ENCODE results near the gene ZNRD2. TPM values are rescaled to one million over a fixed set of nuclear protein-coding genes. Genes with fewer than 3 reads are reported as not detected.
A peak's percentile ranks its signal among the peaks of the same experiment; 100 is the strongest.

The ZNRD2 gene
- total RNA-seq, 2 experiments from 2014 or later: 38.7 to 39.9 TPM

DNA sequence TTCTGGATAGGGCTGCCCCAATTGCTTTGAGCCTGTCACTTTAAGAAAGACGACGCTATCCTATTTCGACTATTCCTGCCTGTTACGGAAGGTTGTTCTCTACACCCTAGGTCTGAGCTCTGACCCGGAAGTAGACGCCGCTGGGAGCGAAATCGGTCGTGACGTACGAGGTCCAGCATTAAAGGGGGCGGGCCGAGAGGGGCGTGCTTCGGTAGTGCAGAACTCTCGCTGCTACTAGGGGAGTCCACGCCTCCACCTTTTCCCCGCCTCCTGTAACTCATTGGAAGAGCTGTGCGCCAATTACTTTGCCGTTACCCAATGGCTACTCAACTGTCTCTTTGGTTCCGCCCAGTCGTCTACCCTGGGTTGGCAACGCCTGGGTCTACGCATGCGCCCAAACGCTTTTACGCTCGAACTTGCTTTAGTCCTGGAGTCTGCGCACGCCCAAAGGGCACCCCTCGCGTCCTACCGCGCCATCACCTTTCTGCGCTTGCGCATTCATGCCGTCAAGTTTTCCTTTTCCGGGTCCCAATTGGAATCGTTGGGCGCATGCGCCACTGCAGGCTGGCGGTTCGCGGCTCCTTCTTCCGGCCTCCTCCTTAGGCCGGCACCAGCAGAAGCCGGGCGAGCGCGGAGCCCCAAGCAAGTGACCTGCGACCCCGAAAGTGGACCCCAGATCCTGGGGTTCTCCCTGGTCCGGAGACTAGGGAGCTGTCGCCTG is 45.1 kb downstream of the ZNRD2 start, which contains the start of gene PCNX3:
TSS of gene PCNX3 (plus strand) at position 548 of the 721 bp plus-strand sequence. CDS start 536 bp downstream, outside the sequence.
- Mint-ChIP-seq H3K36me3 (ENCODE audit: low read depth) (peaks cover 64% of the 10 kb centered on the region), H3K4me1 (ENCODE audit: low read depth) (peaks cover 46% of the 10 kb centered on the region), H3K4me3 (peak within 1 kb of the TSS; percentile 98), H3K9me3 (no peaks in the 10 kb centered on the region), H3K27me3 (no peaks in the 10 kb centered on the region), H3K27ac (peak within 1 kb of the TSS; percentile 93)
- no peaks in the 10 kb centered on the region for H3K27me3 ChIP-seq (ENCODE audit: control insufficient read depth in 1 of 2, insufficient read depth in 2 of 2, low read length in 2 of 2)
- H3K4me3 ChIP-seq (ENCODE audit: low read length): peak within 1 kb of the TSS; percentile 93
- ChIA-PET POLR2A (interaction anchor here (0.7 to 6.0 kb wide), 54 partner anchors 11 to 1062 kb away, joined by 3 to 79 read pairs (median 5); partner anchors contain the start of genes B4GAT1, BANF1, CCDC85B and CFL1), CTCF (interaction anchor here (0.8 to 3.1 kb wide), 8 partner anchors 10 to 273 kb away, joined by 3 to 10 read pairs (median 6); partner anchors contain the start of genes FIBP, KAT5 and MUS81)
- H3K4me1 ChIP-seq (ENCODE audit: insufficient read depth, low read length): peaks cover 67% of the 10 kb centered on the region
- peak within 1 kb of the TSS; percentile 94 for H3K27ac ChIP-seq (ENCODE audit: low read depth in 1 of 2, low read length in 2 of 2)
- no peaks in the 10 kb centered on the region for H3K9me3 ChIP-seq (ENCODE audit: control insufficient read depth in 1 of 2, insufficient read depth in 1 of 2, low read length in 2 of 2)
- DNase-seq (peak; percentile 99 to 100 (median 100)), ATAC-seq (ENCODE audit: poor library complexity) (peak; percentile 87)
- no peak for TF ChIP-seq CTCF (IDR thresholded peaks at IDR 0.05)
- peaks cover 45% of the 10 kb centered on the region for H3K36me3 ChIP-seq (ENCODE audit: insufficient read depth, low read length)
- intact Hi-C loops (cut with DNase I, micrococcal nuclease): loop anchor here (1.0 to 5.0 kb wide), 9 partner anchors 24 to 243 kb away; partner anchors contain the start of genes CFL1 (in 2 of the 2), KAT5 (in 1 of the 2) and ZNRD2 (in 1 of the 2)

- H3K4me1 Mint-ChIP-seq (ENCODE audit: low read depth): peaks cover 42% of the 10 kb centered on the region
- H3K27ac ChIP-seq (ENCODE audit: low read depth in 1 of 2, low read length in 2 of 2): peak overlapping the region; percentile 78 to 94
- CTCF ChIA-PET: interaction anchor here (1.3 to 3.1 kb wide), 7 partner anchors 10 to 273 kb away, joined by 3 to 10 read pairs (median 6); partner anchors contain the start of genes FIBP, KAT5, MUS81 and SIPA1
- H3K4me1 ChIP-seq (ENCODE audit: insufficient read depth, low read length): peaks cover 60% of the 10 kb centered on the region
- ATAC-seq (ENCODE audit: poor library complexity) (no peak), DNase-seq (peak in 1 of 14 experiments; percentile 45)
- peaks cover 61% of the 10 kb centered on the region for H3K36me3 Mint-ChIP-seq (ENCODE audit: low read depth)
- H3K36me3 ChIP-seq (ENCODE audit: insufficient read depth, low read length): peaks cover 47% of the 10 kb centered on the region
- H3K27me3 ChIP-seq (ENCODE audit: control insufficient read depth in 1 of 2, insufficient read depth in 2 of 2, low read length in 2 of 2): no peaks in the 10 kb centered on the region
- no peaks in the 10 kb centered on the region for H3K27me3 Mint-ChIP-seq
- intact Hi-C loops (cut with DNase I, micrococcal nuclease): loop anchor here (1.0 to 5.0 kb wide), 10 partner anchors 23 to 242 kb away; partner anchors contain the start of genes CFL1 (in 2 of the 2), KAT5 (in 1 of the 2), SIPA1 (in 1 of the 2) and ZNRD2 (in 1 of the 2)
- POLR2A ChIA-PET: interaction anchor here (0.7 to 6.0 kb wide), 39 partner anchors 10 to 1062 kb away, joined by 3 to 79 read pairs (median 7); partner anchors contain the start of genes BANF1, CCDC85B, CFL1 and DPF2
- H3K4me3 Mint-ChIP-seq: peak overlapping the region; percentile 98
- no peaks in the 10 kb centered on the region for H3K9me3 ChIP-seq (ENCODE audit: control insufficient read depth in 1 of 2, insufficient read depth in 1 of 2, low read length in 2 of 2)
- H3K4me3 ChIP-seq (ENCODE audit: low read length): peak overlapping the region; percentile 93
- no peak for TF ChIP-seq CTCF (IDR thresholded peaks at IDR 0.05)
- peak overlapping the region; percentile 93 for H3K27ac Mint-ChIP-seq
- no peaks in the 10 kb centered on the region for H3K9me3 Mint-ChIP-seq
Observed at GRCh38 chr11:65615950-65616574, 45.8 kb downstream of the ZNRD2 start.

GRCh38 chr11:65616575-65617001 is 46.3 kb downstream of the ZNRD2 start:
- H3K4me3 ChIP-seq (ENCODE audit: low read length): peak overlapping the region; percentile 93
- POLR2A ChIA-PET: interaction anchor here (1.0 to 6.0 kb wide), 4 partner anchors 9 to 45 kb away, joined by 3 to 79 read pairs (median 64); partner anchors contain the start of genes RELA and SIPA1
- peaks cover 52% of the 10 kb centered on the region for H3K36me3 ChIP-seq (ENCODE audit: insufficient read depth, low read length)
- Mint-ChIP-seq H3K4me3 (peak overlapping the region; percentile 96), H3K27ac (peak overlapping the region; percentile 81), H3K27me3 (no peaks in the 10 kb centered on the region), H3K4me1 (ENCODE audit: low read depth) (peaks cover 44% of the 10 kb centered on the region), H3K9me3 (no peaks in the 10 kb centered on the region), H3K36me3 (ENCODE audit: low read depth) (peaks cover 65% of the 10 kb centered on the region)
- peak in 3 of 14 experiments; percentile 34 to 45 (median 35) for DNase-seq
- H3K4me1 ChIP-seq (ENCODE audit: insufficient read depth, low read length): peaks cover 55% of the 10 kb centered on the region
- intact Hi-C loops (cut with DNase I, micrococcal nuclease): loop anchor here (2.0 to 5.0 kb wide), 4 partner anchors 22 to 241 kb away; partner anchors contain the start of genes CFL1 (in 1 of the 2), KAT5 (in 1 of the 2) and SIPA1 (in 1 of the 2)
- peak overlapping the region; percentile 19 to 78 for H3K27ac ChIP-seq (ENCODE audit: low read depth in 1 of 2, low read length in 2 of 2)
- no peaks in the 10 kb centered on the region for H3K27me3 ChIP-seq (ENCODE audit: control insufficient read depth in 1 of 2, insufficient read depth in 2 of 2, low read length in 2 of 2)
- no peak for TF ChIP-seq CTCF (IDR thresholded peaks at IDR 0.05)
- no peaks in the 10 kb centered on the region for H3K9me3 ChIP-seq (ENCODE audit: control insufficient read depth in 1 of 2, insufficient read depth in 1 of 2, low read length in 2 of 2)
- no peak for ATAC-seq (ENCODE audit: poor library complexity)
- CTCF ChIA-PET: interaction anchor here (1.5 to 3.1 kb wide), 3 partner anchors 9 to 95 kb away, joined by 4 to 9 read pairs (median 6); partner anchors contain the start of genes KAT5 and SIPA1

All from CD4-positive, alpha-beta T cell (primary cell).